ENCODE data around the gene PRUNE2.
"Not testable (repeated sequence)": the region's sequence is repeated elsewhere in the genome, so short reads cannot be mapped to it uniquely, and the experiment has no call there.

Gene PRUNE2

GRCh38 chr9:76798527-76798926 lies 107.4 kb downstream of the PRUNE2 start:
- no peak for DNase-seq (ENCODE audit: low read depth)

- DNase-seq (ENCODE audit: low read depth), result no peak
Observed at GRCh38 chr9:76796296-76796695, 109.6 kb downstream of the PRUNE2 start.

- no peak for DNase-seq (ENCODE audit: low read depth)
Observed at GRCh38 chr9:76793784-76794431, 112.0 kb downstream of the PRUNE2 start.

- no peak for DNase-seq (ENCODE audit: low read depth)
Observed at GRCh38 chr9:76789840-76790239, 116.1 kb downstream of the PRUNE2 start.

GRCh38 chr9:76787677-76788076 lies 118.2 kb downstream of the PRUNE2 start:
- no peak for DNase-seq (ENCODE audit: low read depth)

GRCh38 chr9:76785501-76785900 lies 120.4 kb downstream of the PRUNE2 start:
- DNase-seq (ENCODE audit: low read depth), result no peak

GRCh38 chr9:76784881-76785280 lies 121.0 kb downstream of the PRUNE2 start:
- DNase-seq (ENCODE audit: low read depth), result no peak

GRCh38 chr9:76772686-76773445 lies 133.0 kb downstream of the PRUNE2 start:
- no peak for DNase-seq (ENCODE audit: low read depth)

- no peak for DNase-seq (ENCODE audit: low read depth)
Observed at GRCh38 chr9:76766126-76766525, 139.8 kb downstream of the PRUNE2 start.

- DNase-seq (ENCODE audit: low read depth), result no peak
Observed at GRCh38 chr9:76764138-76764537, 141.8 kb downstream of the PRUNE2 start, which contains the start of gene PCA3. PCA3 (plus strand) TSS chr9:76764438.

GRCh38 chr9:76761448-76761847 lies 144.5 kb downstream of the PRUNE2 start:
- no peak for DNase-seq (ENCODE audit: low read depth)

GRCh38 chr9:76759732-76760131 lies 146.2 kb downstream of the PRUNE2 start:
- DNase-seq (ENCODE audit: low read depth), result no peak

GRCh38 chr9:76758476-76758875 lies 147.4 kb downstream of the PRUNE2 start:
- DNase-seq (ENCODE audit: low read depth), result no peak

GRCh38 chr9:76756941-76757673 lies 148.8 kb downstream of the PRUNE2 start:
- DNase-seq (ENCODE audit: low read depth), result no peak

GRCh38 chr9:76756268-76756640 lies 149.7 kb downstream of the PRUNE2 start:
- DNase-seq (ENCODE audit: low read depth), result no peak

GRCh38 chr9:76751001-76751400 lies 154.9 kb downstream of the PRUNE2 start:
- no peak for DNase-seq (ENCODE audit: low read depth)

GRCh38 chr9:76744336-76744735 lies 161.6 kb downstream of the PRUNE2 start:
- no peak for DNase-seq (ENCODE audit: low read depth)

- DNase-seq (ENCODE audit: low read depth), result no peak
Observed at GRCh38 chr9:76743931-76744330, 162.0 kb downstream of the PRUNE2 start.

- DNase-seq (ENCODE audit: low read depth), result not testable (repeated sequence)
Observed at GRCh38 chr9:76742890-76743289, 163.0 kb downstream of the PRUNE2 start.

- DNase-seq (ENCODE audit: low read depth), result no peak
Observed at GRCh38 chr9:76741524-76741923, 164.4 kb downstream of the PRUNE2 start.

GRCh38 chr9:76738402-76738801 lies 167.5 kb downstream of the PRUNE2 start:
- no peak for DNase-seq (ENCODE audit: low read depth)

- DNase-seq (ENCODE audit: low read depth), result no peak
Observed at GRCh38 chr9:76737154-76737902, 168.6 kb downstream of the PRUNE2 start.

Data from activated T-helper 9 cell treated with anti-CD3 and anti-CD28 coated beads, Interleukin-2, amount 50 U/mL, for 16 hours (primary cell).